CD4-positive, CD25-positive, alpha-beta regulatory T cell (primary cell): ENCODE data around the gene ENPP3. TPM values are rescaled to one million over a fixed set of nuclear protein-coding genes. Genes with fewer than 3 reads are reported as not detected.

ENCODE experiments used
- ATAC-seq, 2 donors: fragments of 150-1000 bp; cut with Tn5 transposase; one replicate each; pipeline ENCODE4 v1.10.0; 2021; ENCODE audit warnings: low read depth in 2 of 2, moderate number of reproducible peaks in 2 of 2, moderate library complexity in 1 of 2
- DNase-seq, 3 donors: peaks; one replicate each; pipeline versions ENCODE4 v3.0.0 to v3.0.0-alpha.2; 2012 to 2022; ENCODE audit warnings: mixed read lengths in 1 of 3
- H3K27ac ChIP-seq: one replicate; pipeline ENCODE4 v1.7.0; 2013; ENCODE audit warnings: mild to moderate bottlenecking, low read length; ENCODE audit not compliant: insufficient read depth, poor library complexity, severe bottlenecking
- H3K27me3 ChIP-seq: one replicate; pipeline ENCODE4 v1.7.0; 2013; ENCODE audit warnings: low read length; ENCODE audit not compliant: control insufficient read depth, insufficient read depth
- H3K36me3 ChIP-seq: one replicate; pipeline ENCODE4 v1.7.0; 2013; ENCODE audit warnings: mild to moderate bottlenecking, low read length, moderate library complexity; ENCODE audit not compliant: control insufficient read depth, insufficient read depth
- H3K4me1 ChIP-seq: 2 replicates; pipeline ENCODE4 v1.7.0; 2013; ENCODE audit warnings: mild to moderate bottlenecking, low read length; ENCODE audit not compliant: insufficient read depth, control insufficient read depth, poor library complexity, severe bottlenecking
- H3K4me3 ChIP-seq: one replicate; pipeline ENCODE4 v1.7.0; 2013; ENCODE audit warnings: low read depth, mild to moderate bottlenecking, low read length, moderate library complexity
- H3K9me3 ChIP-seq, 2 experiments: 1 replicate in 1 of 2; 2 replicates in 1 of 2; pipeline ENCODE4 v1.7.0; 2013; ENCODE audit warnings: low read length in 2 of 2, mild to moderate bottlenecking in 1 of 2, moderate library complexity in 1 of 2; ENCODE audit not compliant: control insufficient read depth in 2 of 2
- H3K27ac Mint-ChIP-seq, 3 donors: one replicate each; pipeline ENCODE4 v1.8.0; 2020 to 2022; ENCODE audit warnings: mild to moderate bottlenecking in 3 of 3, mixed read lengths in 3 of 3, moderate library complexity in 2 of 3
- H3K27me3 Mint-ChIP-seq: one replicate; pipeline ENCODE4 v1.8.0; 2022; ENCODE audit warnings: mild to moderate bottlenecking, mixed read lengths
- H3K36me3 Mint-ChIP-seq: one replicate; pipeline ENCODE4 v1.8.0; 2020; ENCODE audit warnings: mixed read lengths
- H3K4me1 Mint-ChIP-seq, 4 donors: one replicate each; pipeline ENCODE4 v1.8.0; 2020 to 2022; ENCODE audit warnings: mixed read lengths in 4 of 4, mild to moderate bottlenecking in 1 of 4
- H3K4me3 Mint-ChIP-seq, 4 donors: one replicate each; pipeline ENCODE4 v1.8.0; 2020 to 2022; ENCODE audit warnings: mild to moderate bottlenecking in 4 of 4, mixed read lengths in 4 of 4, moderate library complexity in 3 of 4
- H3K9me3 Mint-ChIP-seq, 7 donors: one replicate each; pipeline ENCODE4 v1.8.0; 2020 to 2022; ENCODE audit warnings: mixed read lengths in 7 of 7, mild to moderate bottlenecking in 3 of 7, moderate library complexity in 2 of 7
- polyA plus RNA-seq, 4 donors: library from polyadenylated mRNA; unstranded; fragments of 300-500 nt; fragmentation: Illumina TruSeq; gene quantifications; one replicate each; pipeline ENCODE4 v1.2.3, GENCODE V29; 2021
- total RNA-seq: library from RNA; stranded (reverse); gene quantifications from one replicate; pipeline ENCODE4 v1.2.3, GENCODE V29; 2022

ENPP3 gene
- total and polyA plus RNA-seq, 5 donors from 2014 or later = 0.09 to 0.60 (median 0.32) TPM; not detected in 2

GRCh38 chr6:131754715-131755567 is 117.8 kb downstream of the ENPP3 start:
- H3K36me3 Mint-ChIP-seq = no peaks in the 10 kb centered on the region
- no peak overlapping the region for H3K4me3 ChIP-seq
- no peaks in the 10 kb centered on the region for H3K27me3 ChIP-seq
- H3K27me3 Mint-ChIP-seq = peaks cover 4% of the 10 kb centered on the region
- DNase-seq (no peak), ATAC-seq (no peak)
- H3K27ac ChIP-seq = no peak overlapping the region
- H3K27ac Mint-ChIP-seq = peak overlapping the region in 1 of 3 donors; percentile 57
- no peaks in the 10 kb centered on the region for H3K9me3 ChIP-seq
- no peaks in the 10 kb centered on the region for H3K36me3 ChIP-seq
- no peaks in the 10 kb centered on the region for H3K4me1 Mint-ChIP-seq
- H3K4me1 ChIP-seq = no peaks in the 10 kb centered on the region
- H3K9me3 Mint-ChIP-seq = peaks cover 0 to 2% (median 0%) of the 10 kb centered on the region in 7 donors
- H3K4me3 Mint-ChIP-seq = no peak overlapping the region

- no peaks in the 10 kb centered on the region for H3K36me3 ChIP-seq
- no peaks in the 10 kb centered on the region for H3K27me3 ChIP-seq
- Mint-ChIP-seq H3K36me3 (no peaks in the 10 kb centered on the region), H3K4me3 (no peak overlapping the region), H3K27ac (no peak overlapping the region), H3K4me1 (no peaks in the 10 kb centered on the region), H3K27me3 (peaks cover 4% of the 10 kb centered on the region), H3K9me3 (peaks cover 0 to 2% (median 0%) of the 10 kb centered on the region in 7 donors)
- H3K27ac ChIP-seq = no peak overlapping the region
- no peaks in the 10 kb centered on the region for H3K4me1 ChIP-seq
- ATAC-seq = no peak
- no peak for DNase-seq
- no peak overlapping the region for H3K4me3 ChIP-seq
- no peaks in the 10 kb centered on the region for H3K9me3 ChIP-seq
Observed at GRCh38 chr6:131755597-131755996, 118.5 kb downstream of the ENPP3 start.

- H3K36me3 ChIP-seq = no peaks in the 10 kb centered on the region
- H3K4me1 ChIP-seq = no peaks in the 10 kb centered on the region
- H3K27me3 Mint-ChIP-seq = peaks cover 4% of the 10 kb centered on the region
- H3K9me3 Mint-ChIP-seq = peaks cover 0 to 2% (median 0%) of the 10 kb centered on the region in 7 donors
- no peaks in the 10 kb centered on the region for H3K27me3 ChIP-seq
- H3K4me1 Mint-ChIP-seq = no peaks in the 10 kb centered on the region
- no peak overlapping the region for H3K4me3 Mint-ChIP-seq
- H3K27ac Mint-ChIP-seq = no peak overlapping the region
- no peak for ATAC-seq
- no peaks in the 10 kb centered on the region for H3K36me3 Mint-ChIP-seq
- H3K27ac ChIP-seq = no peak overlapping the region
- DNase-seq = no peak
- no peak overlapping the region for H3K4me3 ChIP-seq
- no peaks in the 10 kb centered on the region for H3K9me3 ChIP-seq
Observed at GRCh38 chr6:131756039-131756438, 118.9 kb downstream of the ENPP3 start.

- Histone ChIP-seq H3K27ac (no peak overlapping the region), H3K4me1 (no peaks in the 10 kb centered on the region), H3K36me3 (no peaks in the 10 kb centered on the region), H3K9me3 (no peaks in the 10 kb centered on the region), H3K4me3 (no peak overlapping the region), H3K27me3 (no peaks in the 10 kb centered on the region)
- Mint-ChIP-seq H3K27ac (no peak overlapping the region), H3K36me3 (no peaks in the 10 kb centered on the region), H3K27me3 (peaks cover 8% of the 10 kb centered on the region), H3K4me3 (no peak overlapping the region), H3K9me3 (peaks cover 0 to 3% (median 0%) of the 10 kb centered on the region in 7 donors), H3K4me1 (no peaks in the 10 kb centered on the region)
- DNase-seq (no peak), ATAC-seq (no peak)
Observed at GRCh38 chr6:131758920-131759319, 121.8 kb downstream of the ENPP3 start.

- no peak overlapping the region for H3K4me3 Mint-ChIP-seq
- no peak for ATAC-seq
Observed at GRCh38 chr6:131761060-131761761, 124.1 kb downstream of the ENPP3 start.

GRCh38 chr6:131761762-131762067 is 124.6 kb downstream of the ENPP3 start:
- ATAC-seq (no peak), DNase-seq (no peak)
- Mint-ChIP-seq H3K27ac (no peak overlapping the region), H3K9me3 (peaks cover 0 to 2% (median 0%) of the 10 kb centered on the region in 7 donors), H3K27me3 (peaks cover 14% of the 10 kb centered on the region), H3K36me3 (no peaks in the 10 kb centered on the region), H3K4me3 (no peak overlapping the region), H3K4me1 (no peaks in the 10 kb centered on the region)
- no peaks in the 10 kb centered on the region for H3K9me3 ChIP-seq
- no peak overlapping the region for H3K4me3 ChIP-seq
- H3K27ac ChIP-seq = no peak overlapping the region
- H3K36me3 ChIP-seq = no peaks in the 10 kb centered on the region
- H3K4me1 ChIP-seq = no peaks in the 10 kb centered on the region
- H3K27me3 ChIP-seq = no peaks in the 10 kb centered on the region

More at GRCh38 chr6:131761060-131761761, 124.1 kb downstream of the ENPP3 start:
- Mint-ChIP-seq H3K27ac (no peak overlapping the region), H3K36me3 (no peaks in the 10 kb centered on the region), H3K9me3 (peaks cover 0 to 2% (median 0%) of the 10 kb centered on the region in 7 donors), H3K27me3 (peaks cover 14% of the 10 kb centered on the region), H3K4me1 (no peaks in the 10 kb centered on the region)
- Histone ChIP-seq H3K27ac (no peak overlapping the region), H3K27me3 (no peaks in the 10 kb centered on the region), H3K36me3 (no peaks in the 10 kb centered on the region), H3K4me1 (no peaks in the 10 kb centered on the region), H3K4me3 (no peak overlapping the region), H3K9me3 (no peaks in the 10 kb centered on the region)
- no peak for DNase-seq

- no peak overlapping the region for H3K27ac Mint-ChIP-seq
- peaks cover 14% of the 10 kb centered on the region for H3K27me3 Mint-ChIP-seq
- no peaks in the 10 kb centered on the region for H3K36me3 Mint-ChIP-seq
- no peak overlapping the region for H3K4me3 Mint-ChIP-seq
- Histone ChIP-seq H3K9me3 (no peaks in the 10 kb centered on the region), H3K27ac (no peak overlapping the region), H3K4me1 (no peaks in the 10 kb centered on the region), H3K36me3 (no peaks in the 10 kb centered on the region), H3K27me3 (no peaks in the 10 kb centered on the region), H3K4me3 (no peak overlapping the region)
- DNase-seq (no peak), ATAC-seq (no peak)
- H3K9me3 Mint-ChIP-seq = peaks cover 0 to 2% (median 0%) of the 10 kb centered on the region in 7 donors
- H3K4me1 Mint-ChIP-seq = no peaks in the 10 kb centered on the region
Observed at GRCh38 chr6:131762984-131763383, 125.9 kb downstream of the ENPP3 start.
